PFSK-1 (cell line): ENCODE measurements around the gene FCHSD1.

Source experiments
- FOXP2 ChIP-seq: optimal IDR thresholded peaks from 2 replicates; pipeline ENCODE3; 2011; ENCODE audit warnings: borderline replicate concordance, control low read depth, inconsistent platforms; ENCODE audit not compliant: insufficient read depth; ENCODE audit errors: extremely low read length, extremely low read depth
- POLR2AphosphoS5 ChIP-seq: IDR thresholded peaks from 2 replicates; pipeline ENCODE4 v1.6.1; 2012; ENCODE audit warnings: low read depth, mild to moderate bottlenecking, control low read depth, low read length, moderate library complexity
- SIN3A ChIP-seq: IDR thresholded peaks from 2 replicates; pipeline ENCODE4 v1.6.1; 2012; ENCODE audit warnings: mild to moderate bottlenecking, low read length, moderate library complexity, borderline replicate concordance; ENCODE audit not compliant: insufficient read depth
- TAF1 ChIP-seq: IDR thresholded peaks from 2 replicates; pipeline ENCODE4 v1.6.1; 2012; ENCODE audit warnings: low read length, control low read depth, borderline replicate concordance; ENCODE audit not compliant: insufficient read depth
- TF ChIP-seq, protein P1 (sequence below), 2 experiments: IDR thresholded peaks; 2 replicates each; pipeline versions ENCODE4 v1.6.1 to v1.8.0; 2011 to 2012; ENCODE audit warnings: low read depth in 2 of 2, low read length in 2 of 2, control low read depth in 1 of 2, inconsistent platforms in 1 of 2, mild to moderate bottlenecking in 1 of 2, moderate library complexity in 1 of 2; ENCODE audit not compliant: insufficient read depth in 1 of 2

FCHSD1 gene

DNA sequence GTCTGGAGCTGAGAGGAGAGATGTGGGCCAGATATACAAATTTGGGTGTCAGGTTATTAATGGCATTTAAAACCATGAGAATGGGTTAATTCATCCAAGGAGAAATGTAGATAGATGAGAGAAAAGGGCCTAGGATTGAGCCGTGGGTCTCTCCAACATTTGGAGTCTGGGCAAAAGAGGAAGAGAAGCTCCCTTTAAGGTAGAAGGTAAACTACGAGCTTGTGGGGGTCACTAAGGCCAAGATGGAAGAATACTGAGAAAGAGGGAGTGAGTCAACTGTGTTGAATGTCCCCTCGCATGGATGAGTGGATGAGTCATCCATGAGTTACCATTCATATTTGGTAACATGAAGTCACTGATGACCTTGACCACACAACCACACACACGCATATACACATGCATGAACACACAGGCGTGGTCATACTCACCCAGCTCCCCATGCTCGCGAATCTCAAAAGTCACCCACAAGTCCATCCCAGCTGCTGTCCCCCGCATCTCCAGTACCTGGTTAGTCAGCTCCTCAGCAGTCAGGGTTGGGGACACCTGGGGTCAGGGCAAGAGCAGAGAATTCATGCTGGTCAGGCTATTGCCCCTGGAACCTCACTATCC lies 6.8 kb upstream of the FCHSD1 start:
- TF ChIP-seq, protein P1, sequence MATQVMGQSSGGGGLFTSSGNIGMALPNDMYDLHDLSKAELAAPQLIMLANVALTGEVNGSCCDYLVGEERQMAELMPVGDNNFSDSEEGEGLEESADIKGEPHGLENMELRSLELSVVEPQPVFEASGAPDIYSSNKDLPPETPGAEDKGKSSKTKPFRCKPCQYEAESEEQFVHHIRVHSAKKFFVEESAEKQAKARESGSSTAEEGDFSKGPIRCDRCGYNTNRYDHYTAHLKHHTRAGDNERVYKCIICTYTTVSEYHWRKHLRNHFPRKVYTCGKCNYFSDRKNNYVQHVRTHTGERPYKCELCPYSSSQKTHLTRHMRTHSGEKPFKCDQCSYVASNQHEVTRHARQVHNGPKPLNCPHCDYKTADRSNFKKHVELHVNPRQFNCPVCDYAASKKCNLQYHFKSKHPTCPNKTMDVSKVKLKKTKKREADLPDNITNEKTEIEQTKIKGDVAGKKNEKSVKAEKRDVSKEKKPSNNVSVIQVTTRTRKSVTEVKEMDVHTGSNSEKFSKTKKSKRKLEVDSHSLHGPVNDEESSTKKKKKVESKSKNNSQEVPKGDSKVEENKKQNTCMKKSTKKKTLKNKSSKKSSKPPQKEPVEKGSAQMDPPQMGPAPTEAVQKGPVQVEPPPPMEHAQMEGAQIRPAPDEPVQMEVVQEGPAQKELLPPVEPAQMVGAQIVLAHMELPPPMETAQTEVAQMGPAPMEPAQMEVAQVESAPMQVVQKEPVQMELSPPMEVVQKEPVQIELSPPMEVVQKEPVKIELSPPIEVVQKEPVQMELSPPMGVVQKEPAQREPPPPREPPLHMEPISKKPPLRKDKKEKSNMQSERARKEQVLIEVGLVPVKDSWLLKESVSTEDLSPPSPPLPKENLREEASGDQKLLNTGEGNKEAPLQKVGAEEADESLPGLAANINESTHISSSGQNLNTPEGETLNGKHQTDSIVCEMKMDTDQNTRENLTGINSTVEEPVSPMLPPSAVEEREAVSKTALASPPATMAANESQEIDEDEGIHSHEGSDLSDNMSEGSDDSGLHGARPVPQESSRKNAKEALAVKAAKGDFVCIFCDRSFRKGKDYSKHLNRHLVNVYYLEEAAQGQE (IDR thresholded peaks at IDR 0.05; ENCODE audit: insufficient read depth in 1 of 2, low read depth in 2 of 2, low read length in 2 of 2) = no peak
- no peak for TF ChIP-seq TAF1
- TF ChIP-seq FOXP2 = no peak
- no peak for TF ChIP-seq POLR2AphosphoS5
- no peak for TF ChIP-seq SIN3A

DNA sequence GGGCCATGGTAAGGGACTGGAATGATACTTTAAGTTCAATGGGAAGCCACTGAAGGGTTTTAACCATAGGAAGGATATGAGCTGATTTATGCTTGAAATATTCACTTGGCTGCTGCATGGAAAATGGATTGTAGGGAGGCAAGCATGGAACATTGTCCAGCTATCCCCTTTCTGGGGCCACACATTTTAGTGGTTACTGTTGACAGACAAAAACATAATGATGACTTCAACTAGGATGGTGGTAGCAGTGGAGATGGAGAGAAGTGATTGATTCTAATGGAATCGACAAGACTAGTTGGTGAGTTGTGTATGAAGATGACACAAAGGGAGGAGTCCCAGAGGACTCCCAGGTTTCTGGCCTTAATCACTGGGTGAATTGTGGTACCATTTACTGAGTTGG lies 6.2 kb upstream of the FCHSD1 start:
- TF ChIP-seq TAF1 = no peak
- no peak for TF ChIP-seq FOXP2
- TF ChIP-seq, protein P1 (IDR thresholded peaks at IDR 0.05; ENCODE audit: insufficient read depth in 1 of 2, low read depth in 2 of 2, low read length in 2 of 2) = no peak

DNA sequence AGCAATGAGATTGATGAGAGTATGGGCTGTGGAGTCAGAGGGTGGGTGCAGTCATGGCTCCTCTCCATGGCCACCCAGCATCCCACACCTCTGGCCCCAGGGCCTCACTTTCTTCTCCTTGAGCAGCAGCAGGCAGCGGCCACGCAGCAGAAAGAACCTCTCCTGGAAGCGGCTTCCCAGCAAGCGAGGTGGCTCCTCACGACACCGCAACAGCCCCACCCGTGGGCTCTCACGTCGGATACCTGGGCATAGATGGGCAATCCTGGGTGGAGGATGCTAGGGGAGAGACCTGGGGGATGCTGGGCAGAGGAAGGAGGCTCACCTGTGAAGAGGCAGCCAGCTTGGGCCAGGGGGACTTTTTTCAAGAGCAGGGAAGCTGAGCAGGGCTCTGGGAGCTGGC lies 5.2 kb upstream of the FCHSD1 start:
- TF ChIP-seq TAF1 (no peak), SIN3A (no peak), POLR2AphosphoS5 (no peak)

DNA sequence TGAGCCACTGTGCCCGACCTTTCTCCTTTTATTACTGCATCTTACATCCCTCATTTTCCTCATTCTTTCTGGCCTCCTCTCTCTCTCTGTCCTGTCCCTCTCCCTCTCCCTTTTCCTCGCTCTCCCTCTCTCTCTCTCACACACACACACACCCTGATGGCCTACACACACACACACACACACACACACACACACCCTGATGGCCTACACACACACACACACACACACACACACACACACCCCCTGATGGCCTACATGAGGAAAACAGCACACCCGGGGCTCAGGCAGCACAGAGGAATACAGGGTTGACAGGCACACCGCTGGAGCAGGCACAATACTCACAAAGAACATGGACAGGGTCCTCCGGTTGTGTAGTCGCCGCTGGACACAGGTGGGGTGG lies 3.8 kb upstream of the FCHSD1 start:
- TF ChIP-seq TAF1 = no peak
- TF ChIP-seq FOXP2 = no peak
- no peak for TF ChIP-seq SIN3A
- no peak for TF ChIP-seq POLR2AphosphoS5
- TF ChIP-seq, protein P1 (IDR thresholded peaks at IDR 0.05; ENCODE audit: insufficient read depth in 1 of 2, low read depth in 2 of 2, low read length in 2 of 2) = no peak

DNA sequence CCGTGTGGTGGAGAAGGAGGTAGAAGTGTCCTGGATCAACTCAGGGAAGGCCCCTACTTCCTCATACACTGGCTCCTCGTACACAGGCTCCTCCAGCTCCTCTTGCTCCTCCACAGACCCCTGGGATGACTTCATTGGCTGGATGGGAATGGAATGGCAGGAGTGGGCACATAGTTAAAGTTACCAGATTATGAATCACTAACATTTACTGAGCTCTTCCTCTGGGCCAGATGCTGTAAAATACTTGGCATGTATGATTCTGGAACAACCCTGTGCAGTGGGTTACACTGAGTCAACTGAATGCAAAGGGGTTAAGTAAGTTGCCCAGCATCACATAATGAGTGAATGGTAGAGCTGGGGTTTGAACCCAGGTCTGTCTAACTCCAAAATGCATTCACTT lies 3.1 kb upstream of the FCHSD1 start:
- no peak for TF ChIP-seq SIN3A
- TF ChIP-seq POLR2AphosphoS5 = no peak
- TF ChIP-seq FOXP2 = no peak
- TF ChIP-seq, protein P1 (IDR thresholded peaks at IDR 0.05; ENCODE audit: insufficient read depth in 1 of 2, low read depth in 2 of 2, low read length in 2 of 2) = no peak
- TF ChIP-seq TAF1 = no peak
